IgD-negative memory B cell (primary cell): ENCODE results near the gene MAPK11. TPM values are rescaled to one million over a fixed set of nuclear protein-coding genes. Genes with fewer than 3 reads are reported as not detected.

Experiments used
- H3K27ac Mint-ChIP-seq, 3 donors: one replicate each; pipeline ENCODE4 v1.8.0; 2020 to 2022; ENCODE audit warnings: mild to moderate bottlenecking in 3 of 3, mixed read lengths in 3 of 3, moderate library complexity in 1 of 3
- H3K27me3 Mint-ChIP-seq: one replicate; pipeline ENCODE4 v1.8.0; 2021; ENCODE audit warnings: mixed read lengths
- H3K36me3 Mint-ChIP-seq: one replicate; pipeline ENCODE4 v1.8.0; 2020; ENCODE audit warnings: mild to moderate bottlenecking, mixed read lengths
- H3K4me1 Mint-ChIP-seq, 3 donors: one replicate each; pipeline ENCODE4 v1.8.0; 2020 to 2022; ENCODE audit warnings: mixed read lengths in 3 of 3, mild to moderate bottlenecking in 1 of 3
- H3K4me3 Mint-ChIP-seq, 4 donors: one replicate each; pipeline ENCODE4 v1.8.0; 2020 to 2022; ENCODE audit warnings: mild to moderate bottlenecking in 4 of 4, mixed read lengths in 4 of 4, moderate library complexity in 3 of 4
- H3K9me3 Mint-ChIP-seq, 3 donors: one replicate each; pipeline ENCODE4 v1.8.0; 2020 to 2021; ENCODE audit warnings: mixed read lengths in 3 of 3, mild to moderate bottlenecking in 1 of 3
- polyA plus RNA-seq: library from polyadenylated mRNA; unstranded; fragments of 300-500 nt; fragmentation: Illumina TruSeq; gene quantifications from one replicate; pipeline ENCODE4 v1.2.3, GENCODE V29; 2021

The MAPK11 gene
- polyA plus RNA-seq, 1 donor from 2014 or later = 0.59 TPM

DNA sequence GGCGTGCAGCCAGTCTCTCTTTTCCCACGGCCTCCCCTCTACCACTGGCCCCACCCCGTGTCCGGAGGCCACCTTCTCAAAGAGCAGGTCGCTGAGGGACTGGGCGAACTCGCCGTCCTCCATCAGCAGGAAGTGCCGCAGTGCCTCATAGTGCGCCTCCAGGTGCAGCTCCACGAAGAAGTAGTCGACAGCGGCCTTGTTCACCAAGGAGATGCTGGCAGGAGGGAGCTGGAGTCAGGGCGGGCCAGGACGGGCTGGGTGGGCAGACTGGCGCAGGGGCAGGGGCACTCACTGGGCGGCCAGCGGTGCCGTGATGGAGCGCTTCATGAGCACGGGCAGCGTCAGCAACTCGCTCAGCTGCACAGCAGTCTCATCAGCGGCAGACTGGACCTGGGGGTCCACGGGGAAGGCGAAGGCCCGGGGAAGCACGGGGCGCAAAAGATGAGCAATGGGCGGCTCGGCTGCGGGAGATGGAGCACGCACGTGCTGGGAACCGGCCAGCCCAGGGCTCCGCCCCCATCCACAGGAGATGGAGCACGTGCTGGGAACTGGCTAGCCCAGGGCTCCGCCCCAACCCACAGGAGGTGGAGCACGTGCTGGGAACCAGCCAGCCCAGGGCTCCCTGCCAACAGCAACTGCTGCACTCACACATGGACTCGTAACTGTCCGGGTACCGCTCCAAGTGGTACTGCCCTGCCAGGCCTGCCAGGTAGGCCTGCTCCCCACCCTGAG, 51.0 kb downstream of the MAPK11 start:
- Mint-ChIP-seq H3K4me3 (no peak overlapping the region), H3K27ac (peak overlapping the region in 1 of 3 donors; percentile 39), H3K27me3 (no peaks in the 10 kb centered on the region), H3K36me3 (peaks cover 3% of the 10 kb centered on the region), H3K4me1 (peaks cover 3 to 5% (median 5%) of the 10 kb centered on the region in 3 donors), H3K9me3 (no peaks in the 10 kb centered on the region)

DNA sequence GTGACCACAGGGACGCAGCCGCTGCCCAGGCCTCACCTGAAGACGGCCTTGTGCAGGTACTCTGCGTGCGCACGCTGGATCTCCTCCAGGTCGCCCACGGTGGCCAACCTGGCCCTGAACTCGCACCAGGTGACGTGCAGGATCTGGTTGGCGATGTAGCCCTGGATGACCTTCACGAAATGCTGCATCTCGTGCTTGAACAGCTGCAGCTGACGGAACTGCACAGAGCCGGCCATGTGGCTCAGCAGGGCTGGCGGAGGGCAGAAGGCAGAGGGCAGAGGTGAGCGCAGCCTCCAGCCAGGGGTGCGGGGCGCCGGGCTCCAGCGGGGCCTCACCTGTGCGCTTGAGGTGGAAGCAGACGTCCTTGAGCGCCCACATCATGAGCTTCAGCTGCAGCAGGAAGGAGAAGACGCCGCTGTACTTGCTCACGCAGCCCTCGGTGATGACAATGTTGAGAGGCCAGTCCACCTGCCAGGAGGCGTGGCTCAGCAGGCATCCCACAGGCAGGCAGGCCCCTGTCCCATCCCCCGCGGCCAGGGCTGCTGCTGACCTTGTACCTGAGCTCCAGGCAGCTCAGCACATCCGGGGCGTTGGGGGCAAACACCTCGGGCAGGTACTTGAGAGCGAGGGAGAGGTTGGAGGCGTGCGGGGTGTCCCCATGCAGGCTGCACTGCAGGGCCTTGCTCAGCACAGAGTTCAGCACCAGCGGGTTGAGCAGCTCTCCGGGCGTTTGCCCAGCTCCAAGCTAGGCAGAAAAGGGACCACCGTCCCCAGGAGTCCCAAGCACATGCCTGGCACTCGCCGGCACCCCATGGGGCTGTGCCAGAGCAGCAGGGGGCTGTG, 51.8 kb downstream of the MAPK11 start:
- H3K27me3 Mint-ChIP-seq = no peaks in the 10 kb centered on the region
- H3K36me3 Mint-ChIP-seq = peaks cover 5% of the 10 kb centered on the region
- H3K9me3 Mint-ChIP-seq = no peaks in the 10 kb centered on the region
- H3K4me3 Mint-ChIP-seq = no peak overlapping the region
- no peak overlapping the region for H3K27ac Mint-ChIP-seq
- peaks cover 3 to 5% (median 5%) of the 10 kb centered on the region in 3 donors for H3K4me1 Mint-ChIP-seq

DNA sequence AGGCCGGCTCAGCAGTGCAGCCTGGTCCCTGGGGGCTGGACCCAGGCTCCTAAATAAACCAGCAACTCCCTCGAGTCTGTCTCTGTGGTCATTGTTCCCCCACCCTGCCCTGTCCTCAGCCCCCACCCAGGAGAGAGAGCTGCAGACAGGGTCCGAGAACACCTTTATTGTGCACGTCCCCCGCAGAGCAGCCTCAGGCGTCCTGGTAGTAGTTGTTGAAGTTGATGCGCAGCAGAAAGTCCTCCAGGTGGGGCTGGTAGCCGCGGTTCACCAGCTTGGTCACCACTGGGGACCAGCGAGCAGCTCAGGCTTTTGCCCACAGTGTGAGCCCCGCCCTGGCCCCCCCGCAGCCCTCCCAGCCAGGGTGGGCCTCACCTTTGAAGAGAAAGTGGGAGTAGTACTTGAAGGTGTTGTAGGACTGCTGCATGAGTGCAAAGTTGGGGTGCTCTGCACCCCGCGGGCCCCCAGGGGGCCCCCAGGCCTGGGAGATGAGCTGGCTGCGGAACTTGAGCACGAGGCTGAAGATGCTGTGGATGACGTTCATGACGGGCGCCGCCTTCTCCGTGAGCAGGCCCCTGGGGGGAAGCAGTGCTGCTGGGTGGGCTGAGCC, 52.5 kb downstream of the MAPK11 start:
- H3K4me1 Mint-ChIP-seq = peaks cover 3 to 5% (median 5%) of the 10 kb centered on the region in 3 donors
- no peaks in the 10 kb centered on the region for H3K27me3 Mint-ChIP-seq
- H3K27ac Mint-ChIP-seq = no peak overlapping the region
- no peaks in the 10 kb centered on the region for H3K9me3 Mint-ChIP-seq
- peaks cover 5% of the 10 kb centered on the region for H3K36me3 Mint-ChIP-seq
- H3K4me3 Mint-ChIP-seq = no peak overlapping the region

GRCh38 chr22:50216684-50217520, 53.3 kb downstream of the MAPK11 start:
- Mint-ChIP-seq H3K4me1 (peaks cover 3 to 6% (median 5%) of the 10 kb centered on the region in 3 donors), H3K27ac (no peak overlapping the region), H3K27me3 (no peaks in the 10 kb centered on the region), H3K9me3 (no peaks in the 10 kb centered on the region), H3K4me3 (no peak overlapping the region), H3K36me3 (peaks cover 5% of the 10 kb centered on the region)

DNA sequence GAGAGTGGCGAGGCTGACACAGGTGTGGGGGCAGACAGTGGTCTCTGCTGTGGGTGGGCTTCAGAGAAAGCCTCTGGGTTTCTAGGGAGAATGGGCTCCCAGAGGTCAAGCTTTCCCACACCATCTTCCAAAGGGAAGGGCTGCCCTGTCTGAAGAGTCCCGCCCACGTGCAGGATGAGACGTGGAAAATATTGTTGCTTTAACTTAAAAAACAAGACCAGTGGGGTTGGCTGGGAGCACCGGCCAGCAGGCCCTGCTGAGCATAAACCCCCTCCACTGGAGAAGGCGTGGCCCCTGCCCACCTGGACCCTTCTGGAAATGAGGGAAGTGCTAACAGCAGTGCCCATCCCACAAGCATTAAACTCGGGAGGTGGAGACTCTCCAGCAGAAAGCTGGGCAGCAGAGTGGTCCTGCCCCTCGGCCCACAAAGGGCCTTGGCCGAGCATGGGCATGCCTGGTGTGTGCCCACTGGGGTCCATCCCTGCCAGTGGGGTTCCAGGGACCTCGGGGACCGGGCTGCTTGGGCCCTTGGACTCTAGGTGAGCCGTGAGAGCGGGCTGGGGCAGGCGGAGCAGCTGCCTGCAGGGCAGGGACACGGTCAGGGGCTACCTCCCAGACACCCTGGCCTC, 54.0 kb downstream of the MAPK11 start:
- no peaks in the 10 kb centered on the region for H3K9me3 Mint-ChIP-seq
- H3K36me3 Mint-ChIP-seq = peaks cover 5% of the 10 kb centered on the region
- peak overlapping the region in 2 of 3 donors; percentile 64 to 92 for H3K27ac Mint-ChIP-seq
- H3K4me1 Mint-ChIP-seq = peaks cover 3 to 6% (median 5%) of the 10 kb centered on the region in 3 donors
- no peak overlapping the region for H3K4me3 Mint-ChIP-seq
- H3K27me3 Mint-ChIP-seq = no peaks in the 10 kb centered on the region

GRCh38 chr22:50215297-50216054, 54.7 kb downstream of the MAPK11 start:
- H3K4me1 Mint-ChIP-seq = peaks cover 3 to 8% (median 5%) of the 10 kb centered on the region in 3 donors
- H3K27me3 Mint-ChIP-seq = no peaks in the 10 kb centered on the region
- H3K36me3 Mint-ChIP-seq = peaks cover 3% of the 10 kb centered on the region
- peak overlapping the region in 2 of 3 donors; percentile 85 to 92 for H3K27ac Mint-ChIP-seq
- H3K9me3 Mint-ChIP-seq = no peaks in the 10 kb centered on the region
- no peak overlapping the region for H3K4me3 Mint-ChIP-seq

Other genes with a start within 250 kb of the MAPK11 start
- gene TTLL8, start 212.1 kb downstream of the MAPK11 start, polyA plus RNA-seq = not detected
- 0.08 TPM for gene MLC1, start 185.0 kb downstream of the MAPK11 start, polyA plus RNA-seq
- gene MOV10L1, start 180.4 kb downstream of the MAPK11 start, polyA plus RNA-seq = not detected
- not detected for gene PANX2, start 99.6 kb downstream of the MAPK11 start, polyA plus RNA-seq
- 28.0 TPM for gene TRABD, start 84.5 kb downstream of the MAPK11 start, polyA plus RNA-seq
- 2.3 TPM for gene SELENOO, start 69.4 kb downstream of the MAPK11 start, polyA plus RNA-seq
- 17.0 TPM for gene TUBGCP6, start 25.4 kb downstream of the MAPK11 start, polyA plus RNA-seq
- gene HDAC10, start 19.1 kb downstream of the MAPK11 start, polyA plus RNA-seq = 8.6 TPM
- 0.94 TPM for gene MAPK12, start 8.7 kb downstream of the MAPK11 start, polyA plus RNA-seq
- 2.7 TPM for gene PLXNB2, start 37.3 kb upstream of the MAPK11 start, polyA plus RNA-seq
- 1.2 TPM for gene DENND6B, start 56.6 kb upstream of the MAPK11 start, polyA plus RNA-seq
- 27.0 TPM for gene PPP6R2, start 72.9 kb upstream of the MAPK11 start, polyA plus RNA-seq
- gene SBF1, start 204.7 kb upstream of the MAPK11 start, polyA plus RNA-seq = 17.5 TPM
- 1.5 TPM for gene ADM2, start 211.2 kb upstream of the MAPK11 start, polyA plus RNA-seq
- not detected for gene MIOX, start 216.5 kb upstream of the MAPK11 start, polyA plus RNA-seq
- 26.4 TPM for gene LMF2, start 237.3 kb upstream of the MAPK11 start, polyA plus RNA-seq
- 39.4 TPM for gene NCAPH2, start 237.8 kb upstream of the MAPK11 start, polyA plus RNA-seq